HUDEP-2 (cell line): ENCODE data around the gene ATP1B1.
"Not testable (repeated sequence)": the region's sequence is repeated elsewhere in the genome, so short reads cannot be mapped to it uniquely, and the experiment has no call there.

Source experiments
- DNase-seq, 76 experiments: peaks; one replicate each; lab custom pipeline; 2025; ENCODE audit not compliant: unreplicated experiment in 76 of 76; lab: John Stamatoyannopoulos, UW

The ATP1B1 gene

GRCh38 chr1:169138866-169139670 lies 32.6 kb downstream of the ATP1B1 start:
- DNase-seq: no peak

GRCh38 chr1:169141356-169141755 lies 34.9 kb downstream of the ATP1B1 start:
- no peak for DNase-seq

DNA sequence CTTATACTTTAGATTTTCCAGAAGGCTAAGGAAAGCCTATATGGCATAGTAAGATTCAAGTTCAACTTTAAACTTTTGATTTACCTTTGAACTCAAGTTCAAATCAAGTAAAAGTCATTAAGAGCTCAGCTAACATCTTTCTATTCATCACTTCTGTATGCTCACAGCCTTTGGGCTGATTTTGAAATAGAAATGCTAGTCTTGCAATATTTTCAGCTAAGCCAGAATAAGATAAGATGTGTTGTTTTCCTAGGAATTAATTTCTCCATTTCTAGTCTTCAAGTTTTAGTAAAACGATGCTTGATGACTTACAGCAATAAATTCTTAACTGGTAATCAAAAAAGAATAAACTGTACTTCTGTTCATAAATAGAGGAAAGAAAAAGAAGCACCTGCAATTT lies 35.6 kb downstream of the ATP1B1 start:
- no peak for DNase-seq

- DNase-seq: no peak
These were observed 36.9 kb downstream of the ATP1B1 start for GRCh38 chr1:169143346-169143745.

DNA sequence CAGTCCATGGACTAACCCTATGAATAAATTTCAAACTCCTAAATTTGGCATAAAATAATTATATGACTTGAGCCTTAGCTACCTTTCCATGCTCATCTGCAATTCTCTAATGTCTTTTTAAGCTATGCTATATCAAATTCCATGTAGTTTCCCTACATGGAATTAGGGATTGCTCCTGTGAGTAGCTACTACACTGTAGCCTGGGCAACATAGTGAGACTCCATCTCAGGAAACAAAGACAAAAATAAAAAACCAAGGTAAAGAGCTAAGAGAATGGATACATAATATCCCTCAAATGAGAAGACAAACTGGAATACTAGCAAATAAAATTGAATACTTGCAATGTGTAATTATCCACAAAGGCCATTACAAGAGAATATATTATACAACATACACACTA lies 37.5 kb downstream of the ATP1B1 start:
- DNase-seq: no peak

DNA sequence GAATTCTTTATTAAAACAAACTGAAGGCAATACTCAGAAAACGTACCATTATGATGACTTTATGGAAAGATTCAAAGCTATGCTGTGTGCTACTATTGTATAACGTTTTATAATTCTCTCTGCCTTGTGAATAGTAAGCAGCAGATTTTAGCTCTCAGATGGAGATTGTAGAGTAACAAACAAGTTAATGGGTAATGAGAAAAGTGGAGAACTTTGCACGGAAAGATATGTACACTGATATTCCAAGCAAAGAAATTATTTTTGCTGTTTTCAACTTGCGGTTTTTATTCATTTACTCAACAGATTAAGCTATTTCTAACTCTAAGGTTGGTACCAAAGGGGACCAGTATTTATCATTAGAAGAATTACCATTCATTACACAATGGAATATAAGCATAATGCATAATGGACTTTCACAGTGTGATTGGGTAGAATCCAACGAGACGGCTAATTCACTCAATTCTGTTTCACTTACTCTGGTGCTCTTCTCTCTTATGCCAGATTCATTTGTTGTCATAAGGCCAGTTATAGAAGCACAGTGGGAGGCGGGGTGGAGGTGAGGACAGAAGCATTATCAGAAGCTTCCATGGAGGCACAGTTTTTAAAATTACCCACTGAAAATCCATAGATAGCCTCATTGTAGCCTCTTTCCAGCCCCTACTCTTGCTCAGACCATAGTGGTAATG lies 38.6 kb downstream of the ATP1B1 start:
- no peak for DNase-seq

DNA sequence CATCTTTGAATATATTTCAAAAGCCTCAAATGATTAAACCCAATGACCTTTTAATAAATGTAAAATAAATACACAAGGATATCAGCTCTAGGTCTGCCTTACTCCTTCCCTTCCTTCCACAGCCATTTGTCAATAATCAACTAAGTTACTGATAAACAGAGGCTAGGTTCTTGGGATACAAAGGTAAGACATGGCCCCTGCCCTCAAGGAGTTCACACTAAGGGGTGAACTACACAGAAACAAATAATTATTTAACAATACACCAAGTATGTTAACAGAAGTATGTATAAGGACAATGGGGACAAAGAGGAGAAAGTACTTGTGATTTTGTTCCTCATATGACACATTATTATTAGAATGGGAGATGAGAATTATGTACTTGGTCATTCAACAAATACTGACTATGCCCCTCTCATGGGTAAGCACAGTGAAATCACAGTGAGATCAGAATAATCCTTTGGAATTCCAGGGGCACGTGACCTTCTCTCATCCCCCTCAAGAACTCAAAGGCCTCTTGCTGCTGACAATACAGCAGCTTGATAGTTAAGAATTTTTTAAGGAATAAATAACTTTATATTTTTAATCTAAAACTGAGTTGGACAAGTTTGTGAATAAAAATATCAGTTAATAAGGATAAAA lies 40.2 kb downstream of the ATP1B1 start:
- no peak for DNase-seq

DNA sequence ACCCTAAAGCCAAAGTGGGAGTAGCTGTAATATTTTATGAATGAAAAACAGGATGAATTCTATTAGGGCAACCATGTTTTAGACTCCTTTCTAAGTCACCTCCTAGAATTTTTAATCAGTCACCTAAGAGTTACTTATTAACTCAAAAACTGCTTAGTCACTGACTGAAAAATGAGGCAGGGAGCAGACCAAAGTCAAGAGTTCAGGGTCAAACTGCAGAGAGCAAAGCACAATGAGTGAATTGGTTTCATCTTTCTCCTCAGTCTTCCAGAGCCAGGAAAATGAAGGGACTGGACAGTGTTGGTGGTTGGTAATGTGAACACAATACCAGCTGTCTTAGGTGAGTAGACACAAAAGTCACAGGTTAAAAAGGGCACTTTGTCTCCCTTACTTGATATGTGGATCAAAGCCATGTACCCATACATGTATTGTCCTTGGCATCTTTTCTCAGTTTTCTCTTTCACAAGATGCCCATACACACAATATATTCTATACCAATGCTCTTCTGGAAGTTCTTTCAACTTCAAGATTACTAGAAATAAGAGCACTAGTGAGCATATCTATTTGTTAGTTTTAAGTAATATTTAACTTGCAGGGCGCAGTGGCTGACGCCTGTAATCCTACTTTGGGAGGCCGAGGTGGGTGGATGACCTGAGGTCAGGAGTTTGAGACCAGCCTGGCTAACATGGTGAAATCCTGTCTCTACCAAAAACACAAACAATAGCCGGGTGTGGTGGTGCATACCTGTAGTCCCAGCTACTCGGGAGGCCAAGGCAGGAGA lies 42.2 kb downstream of the ATP1B1 start:
- DNase-seq: no peak

DNA sequence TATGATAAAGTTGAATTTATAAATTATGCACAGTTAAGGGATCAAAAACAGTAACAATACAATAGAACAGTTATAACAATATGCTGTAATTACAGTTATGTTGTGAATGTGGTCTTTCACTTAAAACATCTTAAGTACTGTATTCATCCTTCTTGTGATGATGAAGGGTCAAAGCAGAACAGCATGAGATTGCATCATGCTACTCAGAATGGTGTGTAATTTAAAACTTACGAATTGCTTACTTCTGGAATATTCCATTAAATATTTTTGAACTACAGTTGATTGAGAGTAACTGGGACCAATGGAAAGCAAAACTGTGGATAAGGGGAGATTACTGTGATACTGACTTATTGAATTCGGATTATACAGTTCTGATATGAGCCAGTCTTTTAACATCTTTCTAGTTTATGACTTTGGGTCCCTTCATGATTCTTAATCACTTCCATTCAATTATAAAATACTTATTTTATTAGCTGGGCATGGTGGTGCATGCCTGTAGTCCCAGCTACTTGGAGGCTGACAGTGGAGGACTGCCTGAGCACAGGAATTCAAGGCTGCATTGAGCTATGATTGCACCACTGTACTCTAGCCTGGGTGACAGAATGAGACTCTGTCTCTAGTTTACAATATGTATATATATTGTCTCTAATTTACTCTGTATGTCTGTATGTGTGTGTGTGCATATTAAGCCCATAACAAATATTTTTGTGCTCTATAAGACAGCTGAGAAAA lies 43.2 kb downstream of the ATP1B1 start:
- no peak for DNase-seq

GRCh38 chr1:169150641-169151337 lies 44.3 kb downstream of the ATP1B1 start:
- DNase-seq: no peak

DNA sequence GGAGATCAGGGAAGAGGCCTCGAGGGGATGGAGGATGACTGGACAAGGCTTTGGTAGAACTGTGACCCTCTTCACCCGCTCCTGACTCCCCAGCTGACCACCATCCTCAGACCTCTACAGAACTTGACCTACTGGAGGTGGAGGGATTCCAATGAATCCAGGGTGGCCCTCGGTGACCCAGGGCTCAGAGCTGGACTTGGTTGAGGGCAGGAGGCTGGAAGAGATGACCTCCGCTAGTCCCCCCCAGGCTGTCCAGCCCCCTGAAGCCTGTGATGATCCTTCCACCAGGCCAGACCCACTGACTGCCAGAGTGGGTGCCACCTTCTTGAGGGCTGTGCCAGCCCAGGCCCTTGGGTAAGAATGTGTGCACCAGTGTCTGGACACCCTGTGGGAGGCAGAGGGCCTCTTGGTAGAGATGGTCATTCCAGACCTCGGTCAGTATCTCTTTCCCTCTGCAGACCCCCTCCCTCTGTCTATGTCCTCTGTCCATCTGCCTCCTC lies 44.9 kb downstream of the ATP1B1 start:
- DNase-seq: no peak

DNA sequence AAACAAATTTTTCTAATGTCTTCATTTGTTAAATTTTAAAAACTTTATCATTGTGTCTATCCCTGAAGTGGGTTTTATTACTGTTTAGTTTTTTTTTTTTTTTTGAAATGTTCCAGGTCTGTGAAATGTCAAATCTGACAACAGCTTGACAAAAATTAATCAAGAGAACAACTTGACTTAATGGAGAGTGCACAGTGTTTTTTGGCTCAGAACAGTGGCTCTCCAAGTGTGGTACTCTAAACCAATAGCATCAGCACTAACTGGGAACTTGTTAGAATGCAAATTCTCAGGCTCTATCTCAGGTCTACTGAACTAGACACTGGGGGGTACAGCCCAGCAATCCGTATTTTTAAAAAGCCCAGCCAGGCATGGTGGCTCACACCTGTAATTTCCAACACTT lies 49.2 kb downstream of the ATP1B1 start:
- no peak for DNase-seq

DNA sequence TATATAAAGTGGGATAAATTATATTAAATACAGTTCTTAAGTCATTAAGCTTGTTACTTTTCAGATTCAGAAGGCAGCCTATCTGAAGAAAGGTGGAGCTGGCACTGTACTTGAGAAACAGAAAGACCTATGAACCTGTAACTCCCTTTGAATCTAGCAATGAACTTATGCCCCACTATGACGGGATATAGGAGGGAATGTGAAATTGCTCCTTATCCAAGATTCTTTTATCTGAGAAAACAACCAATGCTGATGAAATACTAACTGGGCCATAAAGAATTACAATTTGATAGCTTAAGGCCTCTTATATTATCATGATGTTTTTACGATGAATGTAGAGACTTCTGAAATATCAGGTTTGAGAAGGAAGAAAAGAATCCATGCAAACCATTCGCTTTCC lies 50.1 kb downstream of the ATP1B1 start:
- DNase-seq: no peak

GRCh38 chr1:169160845-169161495 lies 54.5 kb downstream of the ATP1B1 start:
- no peak for DNase-seq

DNA sequence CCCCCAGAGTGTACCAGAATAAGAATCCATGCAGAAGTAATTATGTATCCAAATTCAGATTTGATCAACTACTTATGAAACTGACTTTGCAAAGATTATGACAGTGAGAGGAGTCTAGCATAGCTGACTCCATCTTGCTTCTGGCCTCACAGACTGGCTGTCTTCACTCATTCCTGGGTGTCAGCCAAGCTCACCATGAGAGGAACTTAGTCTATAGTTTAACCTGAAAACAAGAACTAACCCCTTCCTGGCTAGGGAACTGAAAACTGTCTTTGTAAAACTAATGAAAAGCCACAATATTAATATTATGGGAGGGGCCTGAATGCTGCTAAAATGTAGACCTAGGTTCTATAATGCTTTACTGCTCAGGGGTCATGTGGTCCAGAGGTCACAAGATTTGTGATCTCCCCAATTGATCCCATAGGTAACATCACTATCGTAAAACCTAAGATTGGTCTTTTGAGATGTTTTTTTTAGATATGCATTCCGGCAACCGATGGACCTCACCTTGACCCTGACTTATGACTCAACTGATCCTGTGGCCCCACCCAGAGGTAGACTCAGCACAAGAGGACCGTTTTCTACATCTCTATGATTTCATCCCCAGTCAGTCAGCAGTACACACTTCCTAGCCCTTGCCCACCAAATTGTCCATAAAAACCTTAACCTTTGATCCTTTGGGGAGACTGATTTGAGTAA lies 55.2 kb downstream of the ATP1B1 start:
- DNase-seq: no peak

DNA sequence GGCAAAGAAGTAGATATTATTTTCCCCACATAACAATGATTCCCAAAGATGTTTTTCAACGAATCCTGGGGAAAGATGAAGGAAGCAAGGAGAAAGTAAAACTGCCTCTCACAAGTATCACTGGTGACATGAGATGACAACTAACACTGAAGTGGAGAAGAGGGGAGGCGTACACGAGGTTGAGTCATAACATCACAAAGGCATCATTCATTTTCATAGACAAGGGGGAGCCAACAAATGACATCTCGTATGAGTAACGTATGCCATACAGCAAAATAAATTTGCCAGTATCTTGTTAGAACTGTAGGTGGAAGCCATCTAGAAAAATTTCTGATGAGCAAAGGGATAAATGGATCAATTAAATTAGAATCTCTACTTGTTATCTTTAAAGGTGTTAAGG lies 56.6 kb downstream of the ATP1B1 start:
- DNase-seq: no peak

DNA sequence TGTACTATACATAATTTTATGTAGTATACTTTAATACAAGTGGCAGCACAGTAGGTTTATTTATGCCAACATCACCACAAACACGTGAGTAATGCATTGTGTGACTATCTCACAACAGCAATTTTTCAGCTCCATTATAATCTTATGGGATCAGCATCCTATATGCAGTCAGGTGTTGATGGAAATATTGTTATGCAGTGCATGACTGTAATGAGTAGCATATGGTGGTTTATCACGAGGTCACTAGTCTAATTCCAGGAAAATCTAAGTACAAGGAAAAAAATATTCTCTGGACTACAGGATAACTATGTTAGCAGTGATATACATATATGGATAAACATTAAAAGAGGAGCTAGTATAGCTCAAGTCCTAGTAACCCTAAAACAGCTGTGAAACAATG lies 69.0 kb downstream of the ATP1B1 start:
- no peak for DNase-seq

DNA sequence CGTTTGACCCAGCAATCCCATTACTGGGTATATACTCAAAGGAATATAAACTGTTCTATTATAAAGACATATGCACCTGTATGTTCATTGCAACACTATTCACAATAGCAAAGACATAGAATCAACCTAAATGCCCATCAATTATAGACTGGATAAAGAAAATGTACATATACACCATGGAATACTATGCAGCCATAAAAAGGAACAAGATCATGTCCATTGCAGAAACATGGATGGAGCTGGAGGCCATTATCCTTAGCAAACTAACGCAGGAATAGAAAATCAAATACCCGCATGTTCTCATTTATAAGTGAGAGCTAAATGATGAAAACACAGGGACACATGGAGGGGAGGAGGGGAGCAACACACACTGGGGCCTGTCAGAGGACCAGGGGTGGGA lies 72.9 kb downstream of the ATP1B1 start:
- DNase-seq: not testable (repeated sequence)

DNA sequence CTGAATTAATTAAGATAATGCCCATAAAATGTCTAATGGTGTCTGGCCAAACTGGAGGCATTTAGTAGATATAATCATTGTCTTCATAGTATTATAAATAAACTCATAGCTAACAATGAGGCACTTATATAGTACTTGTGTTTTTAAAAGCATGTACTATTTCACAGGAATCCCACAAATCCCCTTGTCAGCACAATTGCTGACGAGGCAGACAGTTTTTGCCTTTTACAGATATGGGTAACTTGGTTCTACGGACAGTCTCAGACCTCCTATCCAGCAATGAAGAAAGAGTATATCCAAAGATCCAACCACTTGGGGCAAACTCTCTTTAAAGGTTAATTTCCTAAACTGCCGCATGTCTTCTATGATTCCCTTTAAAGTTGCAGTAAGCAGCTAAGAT lies 73.7 kb downstream of the ATP1B1 start:
- no peak for DNase-seq
